ENCODE data around the gene CCSER2.

GRCh38 chr10:84343831-84344230 lies 15.4 kb downstream of the CCSER2 start:
- TF ChIP-seq CTCF (IDR thresholded peaks at IDR 0.05) (no peak), POLR2A (IDR thresholded peaks at IDR 0.05) (no peak)

Measured in breast epithelium (tissue), 3 donors.